GM23248 (cell line): ENCODE results near the gene FGF14. TPM values are rescaled to one million over a fixed set of nuclear protein-coding genes. Genes with fewer than 3 reads are reported as not detected.

Experiments used
- DNase-seq: peaks from one replicate; pipeline ENCODE4 v3.0.0-alpha.2; 2015
- H2AFZ ChIP-seq: fragments of 200-600 bp; sonication (generic); 2 replicates; pipeline ENCODE4 v1.6.1; 2016; ENCODE audit warnings: antibody characterized with exemption
- H3F3A ChIP-seq: fragments of 200-600 bp; sonication (generic); 2 replicates; pipeline ENCODE4 v1.6.1; 2016; ENCODE audit warnings: mild to moderate bottlenecking, antibody characterized with exemption, mixed run types; ENCODE audit not compliant: insufficient read depth
- H3K27ac ChIP-seq: fragments of 200-600 bp; sonication (generic); 2 replicates; pipeline ENCODE4 v1.5.1; 2016; ENCODE audit warnings: mild to moderate bottlenecking
- H3K27me3 ChIP-seq: fragments of 200-600 bp; sonication (generic); replicated peaks from 2 replicates; pipeline ENCODE4 v1.6.1; 2016; ENCODE audit warnings: mild to moderate bottlenecking; ENCODE audit not compliant: insufficient read depth
- H3K36me3 ChIP-seq: fragments of 200-600 bp; sonication (generic); 2 replicates; pipeline ENCODE4 v1.6.1; 2016; ENCODE audit warnings: low read depth, mild to moderate bottlenecking
- H3K4me1 ChIP-seq: fragments of 200-600 bp; sonication (generic); 2 replicates; pipeline ENCODE4 v1.6.1; 2016; ENCODE audit warnings: mild to moderate bottlenecking; ENCODE audit not compliant: insufficient read depth
- H3K4me2 ChIP-seq: fragments of 200-600 bp; sonication (generic); one replicate; pipeline ENCODE4 v1.6.1; 2016; ENCODE audit warnings: mild to moderate bottlenecking; ENCODE audit not compliant: unreplicated experiment
- H3K4me3 ChIP-seq: fragments of 200-600 bp; sonication (generic); 2 replicates; pipeline ENCODE4 v1.5.1; 2016; ENCODE audit warnings: mild to moderate bottlenecking
- H3K79me2 ChIP-seq: fragments of 200-600 bp; sonication (generic); 2 replicates; pipeline ENCODE4 v1.6.1; 2016; ENCODE audit warnings: mild to moderate bottlenecking; ENCODE audit not compliant: insufficient read depth
- H3K9ac ChIP-seq: fragments of 200-600 bp; sonication (generic); 2 replicates; pipeline ENCODE4 v1.6.1; 2016; ENCODE audit warnings: mild to moderate bottlenecking
- H3K9me2 ChIP-seq: fragments of 200-600 bp; sonication (generic); 2 replicates; pipeline ENCODE4 v1.6.1; 2016; ENCODE audit warnings: mixed run types, mild to moderate bottlenecking, moderate library complexity; ENCODE audit not compliant: insufficient read depth
- H3K9me3 ChIP-seq: fragments of 200-600 bp; sonication (generic); one replicate; pipeline ENCODE4 v1.6.1; 2017; ENCODE audit warnings: low read depth
- H4K20me1 ChIP-seq: fragments of 200-600 bp; sonication (generic); 2 replicates; pipeline ENCODE4 v1.6.0; 2016; ENCODE audit not compliant: insufficient read depth
- EZH2 ChIP-seq: fragments of 200-600 bp; sonication (generic); IDR thresholded peaks from 2 replicates; pipeline ENCODE4 v1.6.1; 2018; ENCODE audit warnings: antibody characterized with exemption, mild to moderate bottlenecking; ENCODE audit not compliant: insufficient read depth, poor library complexity, severe bottlenecking
- EZH2phosphoT487 ChIP-seq: fragments of 200-600 bp; sonication (generic); IDR thresholded peaks from 2 replicates; pipeline ENCODE4 v1.6.1; 2018; ENCODE audit warnings: antibody characterized with exemption, moderate library complexity, mild to moderate bottlenecking, low read depth; ENCODE audit not compliant: insufficient read depth
- WGBS, 2 experiments: methylation state at CpG; one replicate each; pipeline ENCODE4 v1.1.6; 2015 to 2017; ENCODE audit warnings: low lambda C conversion rate in 2 of 2, low coverage in 1 of 2; ENCODE audit errors: missing lambda C conversion rate in 2 of 2; 5-methylcytosine and 5-hydroxymethylcytosine counted together
- in situ Hi-C: fragments of 300-500 bp; cut with MboI; formaldehyde crosslinking; loops from 2 replicates; pipeline ENCODE4 v1.15.0; 2020
- polyA plus RNA-seq: library from polyadenylated mRNA; unstranded; fragments of >200 nt; fragmentation: Nextera tagmentation; extraction: Ambion mirVana; gene quantifications from 2 replicates; pipeline ENCODE4 v1.2.1, GENCODE V29; 2016
- total RNA-seq: library from RNA; depleted of rRNA; stranded (reverse); fragments of >200 nt; shearing (Covaris generic); gene quantifications from 2 replicates; pipeline ENCODE4 v1.2.3, GENCODE V29; 2014

Gene FGF14
- total and polyA plus RNA-seq, 2 experiments from 2014 or later = 1.9 TPM; not detected in 1

DNA sequence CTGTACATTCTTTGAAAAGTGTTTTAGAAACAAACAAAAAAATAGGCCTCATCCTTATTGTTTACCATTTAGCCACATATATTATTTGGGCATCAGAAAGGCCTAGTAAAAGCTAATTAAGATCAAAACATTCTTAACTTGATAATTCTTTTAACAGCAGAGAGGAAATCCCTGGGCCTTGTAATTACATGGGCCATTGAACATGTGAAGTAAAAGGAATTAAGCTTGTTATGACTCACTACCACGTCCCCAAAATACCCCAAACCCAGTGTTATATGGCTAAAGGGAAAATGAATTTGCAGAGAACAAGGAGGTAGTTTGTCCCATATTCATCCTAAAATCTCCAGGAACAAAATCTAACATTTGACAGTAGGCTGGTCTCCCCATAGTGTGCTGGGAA lies 509.6 kb downstream of the FGF14 start:
- no peak overlapping the region for H3K9ac ChIP-seq
- WGBS, 2 experiments = 14 to 17% methylated on average over 1 of the region's 1 CpG
- no peak overlapping the region for H3K27ac ChIP-seq
- H3K4me2 ChIP-seq = no peak overlapping the region
- in situ Hi-C loops = no loop called here
- H4K20me1 ChIP-seq = no peaks in the 10 kb centered on the region
- H3K9me2 ChIP-seq = no peaks in the 10 kb centered on the region
- H3K27me3 ChIP-seq = no peaks in the 10 kb centered on the region
- no peak overlapping the region for H3K4me3 ChIP-seq
- DNase-seq = no peak
- no peaks in the 10 kb centered on the region for H3F3A ChIP-seq
- TF ChIP-seq EZH2 = no peak
- TF ChIP-seq EZH2phosphoT487 = no peak
- H3K79me2 ChIP-seq = no peaks in the 10 kb centered on the region
- H3K9me3 ChIP-seq = no peaks in the 10 kb centered on the region
- H2AFZ ChIP-seq = no peak overlapping the region
- no peaks in the 10 kb centered on the region for H3K4me1 ChIP-seq
- no peaks in the 10 kb centered on the region for H3K36me3 ChIP-seq

- no peak for DNase-seq
- H3K4me2 ChIP-seq = no peak overlapping the region
- no peak overlapping the region for H3K4me3 ChIP-seq
- no peaks in the 10 kb centered on the region for H3K9me2 ChIP-seq
- H4K20me1 ChIP-seq = no peaks in the 10 kb centered on the region
- 56 to 69% methylated on average over 3 of the region's 3 CpGs for WGBS, 2 experiments
- H3K27me3 ChIP-seq = no peaks in the 10 kb centered on the region; the same call in 1 of the 2 replicates
- no peak overlapping the region for H3K27ac ChIP-seq
- no peaks in the 10 kb centered on the region for H3F3A ChIP-seq
- H3K4me1 ChIP-seq = no peaks in the 10 kb centered on the region
- no peak for TF ChIP-seq EZH2phosphoT487
- TF ChIP-seq EZH2 = no peak
- H2AFZ ChIP-seq = no peak overlapping the region
- no peaks in the 10 kb centered on the region for H3K79me2 ChIP-seq
- no peak overlapping the region for H3K9ac ChIP-seq
- H3K36me3 ChIP-seq = no peaks in the 10 kb centered on the region
- in situ Hi-C loops = no loop called here
- H3K9me3 ChIP-seq = no peaks in the 10 kb centered on the region
Observed at GRCh38 chr13:101881593-101881992, 520.3 kb downstream of the FGF14 start.

- no peaks in the 10 kb centered on the region; the same call in 1 of the 2 replicates for H3K27me3 ChIP-seq
- H2AFZ ChIP-seq = no peak overlapping the region
- H3K36me3 ChIP-seq = no peaks in the 10 kb centered on the region
- no peak overlapping the region for H3K27ac ChIP-seq
- no peaks in the 10 kb centered on the region for H4K20me1 ChIP-seq
- no peak for TF ChIP-seq EZH2phosphoT487
- no peak for TF ChIP-seq EZH2
- WGBS, 2 experiments = 52 to 55% methylated on average over 4 of the region's 4 CpGs
- no peaks in the 10 kb centered on the region for H3F3A ChIP-seq
- no peak overlapping the region for H3K4me3 ChIP-seq
- DNase-seq = no peak
- H3K4me2 ChIP-seq = no peak overlapping the region
- H3K9me3 ChIP-seq = no peaks in the 10 kb centered on the region
- in situ Hi-C loops = no loop called here
- no peaks in the 10 kb centered on the region for H3K9me2 ChIP-seq
- H3K4me1 ChIP-seq = no peaks in the 10 kb centered on the region
- H3K9ac ChIP-seq = no peak overlapping the region
- H3K79me2 ChIP-seq = no peaks in the 10 kb centered on the region
Observed at GRCh38 chr13:101880581-101880980, 521.3 kb downstream of the FGF14 start.

DNA sequence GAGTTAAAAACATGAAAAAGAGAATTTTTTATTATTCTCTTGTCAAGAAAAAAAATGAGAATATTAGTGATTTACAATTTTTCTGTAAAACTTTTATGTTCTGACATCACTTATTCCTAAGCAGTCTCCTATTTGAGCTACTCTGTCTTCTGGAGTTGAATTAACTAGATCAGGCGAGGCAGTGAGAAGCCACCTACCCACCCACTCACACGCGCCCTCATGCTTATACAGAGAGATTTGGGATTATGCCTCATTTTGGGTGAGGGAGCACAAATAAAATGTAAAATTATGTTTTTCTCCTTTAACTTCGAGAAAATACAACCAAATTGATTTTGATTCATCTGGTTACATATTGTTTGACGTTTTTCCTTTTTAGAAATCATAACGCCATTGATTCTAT lies 524.9 kb downstream of the FGF14 start:
- H3K27me3 ChIP-seq = no peaks in the 10 kb centered on the region; the same call in 1 of the 2 replicates
- no peak for DNase-seq
- H2AFZ ChIP-seq = no peak overlapping the region
- H3K9me3 ChIP-seq = no peaks in the 10 kb centered on the region
- no peak overlapping the region for H3K4me3 ChIP-seq
- no peaks in the 10 kb centered on the region for H3K36me3 ChIP-seq
- H3K79me2 ChIP-seq = no peaks in the 10 kb centered on the region
- no peak for TF ChIP-seq EZH2phosphoT487
- TF ChIP-seq EZH2 = no peak
- no peaks in the 10 kb centered on the region for H3K4me1 ChIP-seq
- H3K27ac ChIP-seq = no peak overlapping the region
- no peak overlapping the region for H3K4me2 ChIP-seq
- H3K9me2 ChIP-seq = no peaks in the 10 kb centered on the region
- in situ Hi-C loops = no loop called here
- no peak overlapping the region for H3K9ac ChIP-seq
- H3F3A ChIP-seq = no peaks in the 10 kb centered on the region
- 73 to 77% methylated on average over 6 of the region's 6 CpGs for WGBS, 2 experiments
- no peaks in the 10 kb centered on the region for H4K20me1 ChIP-seq

GRCh38 chr13:101875717-101876393 lies 526.0 kb downstream of the FGF14 start:
- H3K9me2 ChIP-seq = no peaks in the 10 kb centered on the region

More at GRCh38 chr13:101875717-101876393, 526.0 kb downstream of the FGF14 start:
- Histone ChIP-seq H2AFZ (no peak overlapping the region), H3K27me3 (no peaks in the 10 kb centered on the region; the same call in 1 of the 2 replicates), H4K20me1 (no peaks in the 10 kb centered on the region), H3K9me3 (no peaks in the 10 kb centered on the region), H3K9ac (no peak overlapping the region), H3K27ac (no peak overlapping the region), H3K4me2 (no peak overlapping the region), H3F3A (no peaks in the 10 kb centered on the region), H3K36me3 (no peaks in the 10 kb centered on the region), H3K4me1 (no peaks in the 10 kb centered on the region), H3K4me3 (no peak overlapping the region), H3K79me2 (no peaks in the 10 kb centered on the region)
- in situ Hi-C loops = no loop called here
- WGBS, 2 experiments = 82 to 83% methylated on average over 7 of the region's 7 CpGs
- DNase-seq = peak; percentile 12
- TF ChIP-seq EZH2 = no peak
- TF ChIP-seq EZH2phosphoT487 = no peak
